ENCODE results near the gene PCSK1.
"Not testable (repeated sequence)": the region's sequence is repeated elsewhere in the genome, so short reads cannot be mapped to it uniquely, and the experiment has no call there.

Gene PCSK1

DNA sequence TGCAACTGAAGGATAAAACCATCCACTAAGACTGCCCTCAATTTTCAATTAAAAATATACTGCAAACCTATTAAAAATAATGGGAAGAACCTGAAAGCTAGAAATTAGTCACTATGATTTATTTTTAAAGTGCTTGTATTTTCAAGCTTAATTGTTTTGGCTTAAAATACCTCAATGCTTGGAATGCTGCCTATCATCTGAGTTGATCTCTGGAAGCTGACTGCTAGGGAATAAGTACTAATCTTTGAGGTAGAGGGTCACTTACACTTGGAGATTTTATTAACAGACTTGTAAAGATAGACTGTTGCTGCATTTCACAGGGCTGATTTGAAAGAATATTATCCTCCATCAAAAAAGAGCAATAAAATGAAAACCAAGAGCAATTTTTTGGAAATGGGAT is 6.2 kb downstream of the PCSK1 start:
- DNase-seq (ENCODE audit: low read depth): no peak

DNA sequence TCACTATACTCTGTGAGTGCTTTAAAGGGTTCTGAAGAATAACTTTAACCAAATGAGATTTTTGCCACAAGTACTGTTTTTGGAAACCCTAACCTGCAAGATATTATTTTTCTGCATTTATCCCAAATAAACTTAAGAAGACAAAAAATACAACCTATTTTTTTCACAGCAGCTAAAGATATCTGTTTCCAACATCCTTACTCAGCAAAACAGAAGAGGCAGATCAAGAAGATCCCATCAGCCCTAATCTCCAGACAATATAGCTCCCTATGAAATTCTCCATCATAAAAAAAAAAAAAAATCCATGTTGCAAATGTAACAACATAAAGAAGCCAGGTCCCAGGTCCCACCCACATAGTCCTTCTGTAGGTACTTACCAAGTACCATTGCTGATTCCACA is 7.6 kb downstream of the PCSK1 start:
- DNase-seq (ENCODE audit: low read depth): no peak

DNA sequence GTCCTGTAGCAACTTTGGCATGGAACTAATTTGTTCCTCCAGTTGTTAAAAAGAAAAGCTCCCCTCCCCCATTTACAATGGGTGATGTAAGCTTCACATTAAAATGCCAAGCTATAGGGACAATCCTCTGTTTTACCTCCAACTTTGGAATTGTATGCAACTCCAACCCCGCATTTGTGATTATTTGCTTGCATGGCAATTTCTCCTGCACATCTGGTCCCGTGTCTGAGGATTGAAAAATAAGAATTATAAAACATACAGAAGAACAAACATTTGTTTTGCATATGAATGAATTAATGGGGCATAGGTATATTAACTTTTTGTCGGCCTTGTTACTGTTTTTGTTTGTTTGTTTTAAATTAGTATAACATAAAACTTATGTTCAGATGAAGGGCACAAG is 17.2 kb downstream of the PCSK1 start:
- DNase-seq (ENCODE audit: low read depth): no peak

DNA sequence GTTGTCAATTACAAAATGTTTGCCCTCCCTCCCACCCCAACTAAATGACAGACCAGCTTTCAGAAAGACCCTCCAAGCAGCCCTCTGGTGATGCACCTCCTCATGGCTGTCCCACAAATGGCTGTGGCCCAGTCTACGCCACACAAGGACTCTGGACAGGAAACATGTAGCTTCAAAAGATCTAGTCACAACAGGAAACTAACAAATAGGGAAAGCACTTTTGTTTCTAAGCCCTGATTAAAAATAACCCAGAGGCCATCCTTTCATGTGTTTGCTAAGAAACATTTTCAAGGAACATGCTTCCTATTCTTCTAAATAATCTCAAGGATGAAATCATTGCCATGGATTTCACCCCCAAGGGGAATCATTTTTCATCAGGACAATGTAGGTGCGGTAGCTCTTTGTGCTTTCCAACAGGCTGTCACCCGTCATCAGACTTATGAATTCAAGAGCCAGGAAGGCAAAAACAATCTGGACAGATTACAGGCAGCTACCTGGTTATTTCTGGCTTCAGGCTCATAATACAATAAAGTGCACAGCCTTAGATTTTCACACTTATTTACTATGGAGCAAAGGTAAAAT is 20.1 kb downstream of the PCSK1 start:
- DNase-seq (ENCODE audit: low read depth): no peak

DNA sequence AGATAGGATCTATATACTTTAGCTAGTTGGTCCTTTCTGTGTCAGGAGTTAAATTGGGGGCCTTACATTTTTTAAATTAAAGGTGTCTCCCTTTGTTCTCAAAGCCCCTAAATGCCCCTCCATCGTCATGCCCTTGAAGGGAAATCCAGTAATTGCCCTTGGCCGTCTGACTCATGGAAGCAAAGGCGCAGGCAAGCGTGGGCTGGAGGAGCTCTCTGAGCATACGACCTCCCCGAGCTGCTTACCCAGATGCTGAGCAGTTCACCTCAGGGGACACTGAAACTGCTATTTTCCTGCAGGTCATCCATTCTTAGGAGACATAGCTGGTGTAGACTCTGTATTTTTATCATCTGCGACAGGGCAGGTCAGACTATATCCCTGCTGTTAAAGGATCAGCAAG is 23.0 kb downstream of the PCSK1 start:
- DNase-seq (ENCODE audit: low read depth): no peak

DNA sequence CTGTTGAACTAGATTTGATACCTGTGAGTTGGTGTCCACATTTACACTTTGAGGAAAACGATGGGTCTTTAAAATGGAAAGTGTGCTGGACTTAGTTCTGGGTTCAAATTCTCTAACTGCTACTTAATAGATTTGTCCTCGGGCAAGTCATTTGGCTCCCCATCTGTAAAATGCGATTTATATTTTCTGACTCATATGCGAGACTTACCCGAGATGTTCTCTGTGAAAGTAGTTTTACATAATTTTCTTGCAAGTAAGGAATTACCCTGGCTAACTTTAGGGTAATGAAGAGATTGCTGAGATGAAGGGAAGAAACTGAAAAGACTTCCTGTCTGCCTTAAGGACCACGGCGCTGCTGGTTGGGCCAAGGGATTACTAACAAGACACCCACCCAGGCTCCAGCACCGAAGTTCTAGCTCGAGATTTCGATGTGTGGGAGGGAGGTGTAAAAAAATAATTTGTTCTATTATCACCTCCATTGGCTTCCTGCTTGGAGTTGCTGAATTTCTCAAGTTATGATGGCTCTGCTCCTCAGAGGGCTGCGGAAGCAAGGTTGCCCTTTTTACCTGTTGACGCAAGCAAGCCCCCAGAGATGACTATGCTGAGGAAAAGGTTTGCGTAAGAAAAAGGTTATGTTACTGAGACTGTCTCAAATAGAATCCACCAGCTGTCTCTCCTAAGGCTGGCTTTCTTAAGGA is 24.1 kb downstream of the PCSK1 start:
- DNase-seq (ENCODE audit: low read depth): no peak

DNA sequence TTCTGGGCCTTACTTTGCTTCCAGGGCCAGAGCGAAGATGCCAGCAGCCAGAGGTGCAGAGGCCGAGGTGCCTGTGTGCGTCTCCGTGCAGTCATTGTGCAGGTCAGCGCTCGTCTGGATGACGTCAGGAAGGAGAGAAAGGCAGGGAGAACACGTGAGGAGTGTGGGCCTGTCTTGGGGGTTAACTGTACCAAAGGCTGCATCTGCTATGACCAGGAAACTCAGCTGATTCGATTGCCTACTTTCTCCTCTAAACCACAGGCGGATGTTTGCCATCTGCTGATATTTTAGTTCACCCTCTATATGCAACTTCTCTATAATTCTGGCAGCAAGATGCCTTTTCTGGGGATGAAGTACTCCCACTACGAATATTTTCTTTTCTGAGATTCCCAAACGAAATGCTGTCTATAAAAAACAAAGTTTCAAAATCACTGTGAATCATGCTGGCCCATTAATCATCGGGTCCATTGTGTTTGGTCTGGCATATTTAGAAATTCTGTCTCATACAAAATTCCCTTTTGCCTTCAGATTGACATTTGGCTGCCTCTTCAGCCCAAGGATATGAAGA is 24.8 kb downstream of the PCSK1 start:
- peak; percentile 55 for DNase-seq (ENCODE audit: low read depth)

DNA sequence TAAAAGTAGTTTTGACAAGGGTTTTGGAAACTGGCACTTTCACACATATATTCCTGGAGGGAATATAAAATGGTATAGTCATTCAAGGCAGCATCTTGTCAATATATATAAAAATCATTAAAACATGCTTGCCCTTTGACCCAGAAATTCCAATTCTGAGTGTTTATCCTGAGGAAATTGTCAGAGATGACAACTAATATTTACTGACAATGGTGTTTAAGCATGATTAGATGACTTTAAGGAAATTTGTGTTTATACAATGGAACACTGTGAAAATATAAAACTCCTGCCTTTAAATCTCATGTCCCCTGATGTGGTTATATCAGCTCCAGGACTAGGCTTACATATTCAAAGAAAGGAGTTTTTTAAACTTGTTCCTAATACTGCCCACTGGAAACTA is 25.6 kb downstream of the PCSK1 start:
- DNase-seq (ENCODE audit: low read depth): no peak

DNA sequence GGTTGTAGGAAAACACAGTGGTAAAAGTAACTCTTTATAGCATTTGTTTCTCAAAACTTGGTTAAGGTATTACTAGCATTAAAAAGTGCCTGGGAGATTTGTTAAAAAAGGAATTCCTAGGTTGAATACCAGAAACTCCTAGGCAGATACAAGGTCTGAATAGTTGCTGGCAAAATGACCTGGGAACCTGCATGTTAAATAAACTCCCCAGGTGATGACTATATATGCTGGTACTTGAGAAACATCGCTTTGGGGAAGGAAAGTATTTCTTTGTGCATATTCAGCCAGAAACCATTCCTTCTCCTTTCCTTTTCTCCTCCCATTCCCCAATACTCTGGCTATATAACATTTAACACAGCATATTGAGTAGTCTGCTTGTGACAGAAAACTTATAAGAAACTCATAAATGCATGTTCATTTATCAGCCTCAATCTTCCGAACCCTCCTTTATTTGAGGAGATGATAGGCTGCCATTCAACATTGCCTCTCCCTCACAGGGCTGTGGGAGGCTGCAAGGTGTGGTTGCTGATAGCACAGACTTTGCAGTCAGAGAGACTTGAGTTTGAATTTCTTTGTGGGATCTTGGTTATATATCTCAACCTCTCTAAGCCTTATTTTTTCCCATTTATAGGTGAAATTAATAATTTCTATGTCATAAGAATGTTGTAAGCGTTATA is 28.7 kb downstream of the PCSK1 start:
- DNase-seq (ENCODE audit: low read depth): no peak

DNA sequence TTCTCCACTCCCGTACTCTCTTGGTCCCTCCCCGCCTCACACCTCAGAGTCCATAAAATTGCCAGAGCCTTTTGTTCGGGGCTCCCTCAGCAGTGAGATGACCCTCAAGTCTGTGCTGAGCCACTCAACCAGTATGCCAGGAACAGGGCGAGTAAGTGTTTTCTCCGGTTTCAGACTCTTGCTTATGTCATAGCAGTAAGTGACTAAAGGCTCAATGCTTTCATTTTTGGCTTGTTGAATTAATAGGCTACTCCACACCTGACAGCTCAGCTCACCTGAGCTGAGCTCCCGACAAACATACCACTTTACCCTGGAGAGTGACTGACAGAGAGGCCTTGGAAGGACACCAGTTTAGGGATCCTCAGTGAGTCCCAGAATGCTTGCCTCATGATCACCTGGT is 30.5 kb downstream of the PCSK1 start:
- no peak for DNase-seq (ENCODE audit: low read depth)

DNA sequence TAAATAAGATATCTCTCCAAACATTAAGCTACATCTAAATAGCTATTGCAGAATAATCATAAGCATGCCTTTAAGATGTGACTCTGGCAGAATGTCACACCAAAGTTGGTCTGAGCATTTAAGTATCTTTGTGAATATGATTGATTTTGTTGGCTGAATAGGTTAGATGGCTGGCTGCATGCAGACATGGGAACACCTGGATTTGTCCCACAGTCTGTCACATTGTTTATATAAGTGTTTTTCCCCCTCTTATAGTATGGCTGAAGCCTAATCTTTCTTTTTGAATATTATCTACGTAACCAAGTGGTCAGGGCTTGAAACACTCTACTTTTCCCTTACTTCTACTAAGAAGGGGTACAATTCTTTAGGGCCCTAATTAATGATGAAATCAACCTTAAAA is 36.2 kb downstream of the PCSK1 start:
- no peak for DNase-seq (ENCODE audit: low read depth)

DNA sequence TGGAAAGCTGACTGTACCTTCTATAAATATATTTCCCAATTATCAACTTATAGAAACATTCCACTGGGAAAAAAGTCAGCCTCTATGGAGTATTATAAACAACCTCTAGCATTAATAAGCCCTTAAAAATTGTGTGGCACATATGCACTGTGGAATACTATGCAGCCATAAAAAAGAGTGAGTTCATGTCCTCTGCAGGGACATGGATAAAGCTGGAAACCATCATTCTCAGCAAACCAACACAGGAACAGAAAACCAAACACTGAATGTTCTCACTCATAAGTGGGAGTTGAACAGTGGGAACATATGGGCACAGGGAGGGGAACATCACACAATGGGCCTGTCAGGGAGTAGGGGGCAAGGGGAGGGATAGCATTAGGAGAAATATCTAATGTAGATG is 37.8 kb downstream of the PCSK1 start:
- DNase-seq (ENCODE audit: low read depth): not testable (repeated sequence)

DNA sequence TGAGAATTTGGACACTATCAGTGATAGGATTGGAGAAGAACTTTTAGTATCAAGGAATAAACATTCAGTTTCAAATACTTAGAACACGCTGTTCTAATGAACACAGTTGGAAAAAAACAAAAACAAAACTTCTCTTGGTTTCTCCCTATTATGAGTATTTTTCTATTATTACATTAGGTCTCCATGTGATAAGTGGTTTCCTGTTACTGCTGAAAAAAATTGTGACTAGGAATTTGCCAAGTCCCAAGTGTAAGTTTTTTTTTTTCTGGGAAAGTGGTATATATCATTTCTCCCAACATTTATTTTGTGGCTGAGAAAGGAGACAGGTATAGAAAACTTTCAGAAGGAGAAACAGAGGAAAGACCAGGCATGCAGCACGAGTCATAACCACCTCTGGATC is 41.1 kb downstream of the PCSK1 start:
- no peak for DNase-seq (ENCODE audit: low read depth)

DNA sequence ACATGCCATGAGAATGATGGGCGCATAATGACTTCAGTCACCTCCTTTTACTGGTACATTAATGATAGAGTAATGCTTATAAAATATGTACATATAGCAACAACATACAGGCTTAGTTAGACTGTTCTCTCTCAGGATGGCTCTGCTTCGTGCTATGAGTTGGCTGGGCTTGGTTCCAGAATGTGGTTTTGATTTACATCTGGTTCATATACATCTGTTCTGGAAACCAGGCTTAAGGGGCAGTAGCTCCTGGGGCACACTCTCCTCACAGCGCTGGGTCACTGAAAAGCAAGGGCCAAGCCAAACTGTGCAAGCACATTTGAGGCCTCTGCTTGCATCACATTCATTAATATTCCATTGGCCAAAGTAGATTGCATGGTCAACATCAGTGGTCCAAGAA is 44.9 kb downstream of the PCSK1 start:
- peak; percentile 85 for DNase-seq (ENCODE audit: low read depth)

DNA sequence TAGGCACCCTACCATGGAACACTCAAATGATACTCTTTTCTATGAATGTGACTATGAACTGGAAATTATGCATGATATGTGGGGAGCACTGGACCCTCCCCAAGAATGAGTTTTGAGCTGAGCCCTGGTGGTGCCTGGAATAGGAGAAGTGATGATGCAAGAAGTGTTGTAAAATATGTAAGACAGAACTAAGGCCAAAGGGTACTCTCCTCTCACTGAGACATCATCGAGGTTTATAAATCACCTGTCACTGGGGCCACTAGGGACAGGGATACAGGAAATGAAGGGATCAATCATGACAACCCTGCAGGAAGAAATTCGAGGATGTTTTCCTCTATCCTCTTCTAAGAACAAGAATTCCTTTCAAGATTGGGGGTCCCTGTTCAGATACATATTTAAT is 45.4 kb downstream of the PCSK1 start:
- peak; percentile 41 for DNase-seq (ENCODE audit: low read depth)

DNA sequence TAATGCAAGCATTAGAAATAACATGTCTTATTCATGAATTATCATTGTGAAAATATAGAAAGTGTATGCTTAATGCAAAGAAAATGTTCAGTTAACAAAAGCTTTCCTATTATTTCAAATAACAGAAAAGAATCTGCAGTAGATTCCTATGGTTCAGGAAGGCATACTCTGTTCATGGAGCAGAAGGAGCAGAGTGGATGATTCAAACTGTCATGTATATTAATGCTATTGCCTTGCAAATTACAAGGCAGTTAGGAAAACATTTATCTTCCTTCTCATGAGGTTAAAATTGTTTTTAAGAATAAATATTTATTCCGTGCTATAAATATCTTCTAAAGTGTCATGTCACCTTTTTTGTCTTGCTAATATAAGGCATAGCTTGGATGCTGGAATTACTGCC is 47.5 kb downstream of the PCSK1 start:
- no peak for DNase-seq (ENCODE audit: low read depth)

DNA sequence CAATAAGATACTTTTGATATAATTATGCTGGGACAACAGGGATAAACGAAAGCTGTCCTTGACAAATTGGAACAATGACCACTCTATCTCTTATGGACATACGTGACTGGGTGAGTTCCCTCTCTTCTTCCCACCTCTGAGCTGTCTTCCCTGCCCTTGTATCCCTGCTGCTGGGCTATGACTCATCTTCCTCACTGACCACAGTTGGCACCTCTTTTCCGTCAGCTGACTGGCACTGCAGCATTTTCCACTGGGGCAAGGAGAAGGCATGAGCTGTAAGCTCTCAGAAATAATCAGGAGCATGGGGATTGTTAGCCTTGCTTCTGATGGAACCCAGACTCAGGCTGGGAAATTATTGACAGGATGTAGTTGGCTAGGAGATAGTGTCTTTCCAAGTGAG is 48.7 kb downstream of the PCSK1 start:
- DNase-seq (ENCODE audit: low read depth): peak; percentile 63

DNA sequence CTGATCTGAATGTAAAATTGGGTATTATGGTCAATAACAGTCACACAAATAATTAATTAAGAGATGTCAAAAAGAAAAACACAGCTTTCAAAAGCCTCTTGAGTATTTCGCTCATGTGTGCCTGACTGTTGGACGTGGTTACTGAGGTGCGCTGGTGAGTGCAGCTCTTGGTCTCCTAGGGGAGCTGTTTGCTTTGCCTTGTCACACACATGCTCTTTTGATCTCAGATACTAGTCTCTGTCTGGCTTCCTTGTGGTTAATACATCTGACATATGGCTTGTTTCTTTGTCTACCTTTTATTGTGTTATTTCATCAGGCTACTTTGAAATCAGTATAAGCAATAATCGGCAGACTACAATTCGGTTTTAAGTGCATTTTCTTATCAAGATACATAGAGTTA is 51.5 kb downstream of the PCSK1 start:
- DNase-seq (ENCODE audit: low read depth): no peak

DNA sequence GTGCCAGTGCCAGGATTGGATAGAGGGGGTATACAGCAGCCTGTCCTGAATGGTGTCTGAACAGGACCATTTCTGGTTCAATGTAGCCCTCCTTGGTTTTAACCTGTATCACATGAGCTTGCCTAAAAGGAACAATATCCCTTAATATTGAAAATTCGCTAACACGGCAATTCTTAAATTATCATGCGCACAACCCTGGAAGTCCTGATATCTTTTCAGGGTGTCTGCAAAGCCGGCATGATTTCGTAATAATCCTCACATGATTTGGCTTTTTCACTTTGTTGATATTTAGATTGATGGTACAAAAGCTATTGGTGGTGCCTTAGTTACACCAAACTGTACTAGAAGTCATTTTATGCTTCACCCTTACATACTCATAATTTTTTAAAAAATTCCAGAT is 53.2 kb downstream of the PCSK1 start:
- no peak for DNase-seq (ENCODE audit: low read depth)

DNA sequence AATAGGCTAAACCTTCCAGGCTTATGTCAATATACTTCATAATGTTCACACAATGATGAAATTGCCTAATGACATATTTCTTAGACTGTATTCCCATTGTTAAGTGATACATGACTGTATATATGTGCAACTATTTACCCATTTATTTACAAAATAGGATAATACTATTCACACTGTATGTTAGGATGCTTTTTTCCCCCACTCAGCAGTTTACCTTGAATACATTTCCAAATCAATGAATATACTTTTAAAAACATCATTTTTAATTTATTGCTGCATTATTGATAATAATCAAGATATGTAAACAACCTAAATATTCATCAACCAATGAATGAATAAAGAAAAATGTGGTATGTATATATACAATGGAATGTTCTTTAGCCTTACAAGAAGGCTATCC is 55.5 kb downstream of the PCSK1 start:
- no peak for DNase-seq (ENCODE audit: low read depth)

DNA sequence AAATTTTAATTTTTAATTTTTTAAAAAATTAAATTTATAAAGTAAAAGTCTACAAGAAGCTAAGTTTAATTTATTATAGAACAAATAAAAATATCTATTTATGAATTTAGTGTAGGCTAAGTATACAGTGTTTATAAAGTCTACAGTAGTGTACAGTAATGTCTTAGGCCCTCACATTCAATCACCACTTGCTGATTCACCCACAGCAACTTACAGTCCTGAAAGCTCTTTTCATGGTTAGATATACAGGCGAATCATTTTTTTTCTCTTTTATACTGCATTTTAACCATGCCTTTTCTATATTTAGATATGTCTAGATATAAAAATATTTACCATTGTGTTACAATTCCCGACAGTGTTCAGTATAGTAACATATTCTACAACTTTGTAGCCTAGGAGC is 55.9 kb downstream of the PCSK1 start:
- no peak for DNase-seq (ENCODE audit: low read depth)

DNA sequence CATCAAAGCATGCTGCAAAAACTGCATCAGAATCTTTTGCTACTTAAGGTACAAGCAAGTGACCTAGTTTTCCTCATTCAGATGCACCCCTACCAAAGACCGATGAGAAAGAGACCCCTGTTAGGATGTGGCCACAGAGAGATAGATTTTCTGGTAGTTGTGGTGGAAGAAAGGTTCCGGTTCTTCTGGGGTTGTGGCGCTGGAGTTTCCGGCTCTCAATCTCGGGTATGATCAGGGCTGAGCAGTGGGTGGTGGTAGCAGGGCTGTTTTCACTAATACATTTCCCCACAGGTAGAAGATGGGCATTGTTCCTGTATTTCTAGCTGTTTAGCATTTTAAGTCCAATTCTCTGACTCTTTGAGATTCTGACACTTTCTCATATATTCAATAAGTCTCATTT is 58.4 kb downstream of the PCSK1 start:
- no peak for DNase-seq (ENCODE audit: low read depth)

DNA sequence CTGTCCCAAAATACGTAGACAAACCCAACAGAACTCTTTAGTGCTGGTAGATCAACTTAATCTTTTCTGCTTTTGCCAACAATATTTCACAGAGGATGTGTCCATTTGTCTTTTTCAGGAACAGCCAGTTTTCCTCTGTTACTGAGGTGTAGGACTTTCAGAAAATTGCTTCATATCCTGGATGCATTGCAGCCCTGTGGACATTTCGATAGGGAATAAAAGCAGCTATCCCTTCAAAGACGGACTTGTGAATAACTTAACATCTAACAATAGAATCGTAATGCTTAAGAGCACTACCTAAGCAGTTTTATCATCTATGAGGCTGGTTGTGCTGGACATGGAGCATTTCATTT is 59.7 kb downstream of the PCSK1 start:
- DNase-seq (ENCODE audit: low read depth): no peak
